AG09319 (cell line): ENCODE results near the gene NEDD4L.

Experiments used
- DNase-seq: peaks from one replicate; pipeline ENCODE4 v3.0.0-alpha.2; 2010; ENCODE audit warnings: low read depth; ENCODE audit errors: extremely low read depth
- TF ChIP-seq, protein P1 (sequence below): IDR thresholded peaks from 2 replicates; pipeline ENCODE4 v1.5.1; 2011; ENCODE audit warnings: low read depth, mild to moderate bottlenecking, inconsistent platforms, low read length, moderate library complexity

The NEDD4L gene

DNA sequence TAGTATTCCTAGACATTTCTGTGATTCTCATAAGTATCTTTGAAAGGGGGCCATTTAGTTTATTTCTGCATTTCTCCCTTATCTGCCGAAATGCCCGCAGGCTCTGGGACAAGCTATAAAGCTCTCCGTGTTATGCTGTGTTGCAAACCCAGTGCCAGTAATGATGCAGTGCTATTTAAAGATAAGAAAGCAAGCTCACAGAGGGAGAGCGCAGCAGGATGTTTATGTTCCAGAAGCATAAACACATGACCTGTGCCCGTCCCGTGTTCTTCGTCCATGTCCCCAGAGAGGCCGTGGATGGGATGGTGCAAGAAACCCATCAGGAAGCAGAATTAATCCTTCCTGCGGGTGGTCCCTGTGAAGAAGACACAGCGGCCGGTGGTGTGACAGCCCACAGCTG lies 99.4 kb downstream of the NEDD4L start:
- DNase-seq, result no peak
- TF ChIP-seq, protein P1, sequence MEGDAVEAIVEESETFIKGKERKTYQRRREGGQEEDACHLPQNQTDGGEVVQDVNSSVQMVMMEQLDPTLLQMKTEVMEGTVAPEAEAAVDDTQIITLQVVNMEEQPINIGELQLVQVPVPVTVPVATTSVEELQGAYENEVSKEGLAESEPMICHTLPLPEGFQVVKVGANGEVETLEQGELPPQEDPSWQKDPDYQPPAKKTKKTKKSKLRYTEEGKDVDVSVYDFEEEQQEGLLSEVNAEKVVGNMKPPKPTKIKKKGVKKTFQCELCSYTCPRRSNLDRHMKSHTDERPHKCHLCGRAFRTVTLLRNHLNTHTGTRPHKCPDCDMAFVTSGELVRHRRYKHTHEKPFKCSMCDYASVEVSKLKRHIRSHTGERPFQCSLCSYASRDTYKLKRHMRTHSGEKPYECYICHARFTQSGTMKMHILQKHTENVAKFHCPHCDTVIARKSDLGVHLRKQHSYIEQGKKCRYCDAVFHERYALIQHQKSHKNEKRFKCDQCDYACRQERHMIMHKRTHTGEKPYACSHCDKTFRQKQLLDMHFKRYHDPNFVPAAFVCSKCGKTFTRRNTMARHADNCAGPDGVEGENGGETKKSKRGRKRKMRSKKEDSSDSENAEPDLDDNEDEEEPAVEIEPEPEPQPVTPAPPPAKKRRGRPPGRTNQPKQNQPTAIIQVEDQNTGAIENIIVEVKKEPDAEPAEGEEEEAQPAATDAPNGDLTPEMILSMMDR, result no peak

DNA sequence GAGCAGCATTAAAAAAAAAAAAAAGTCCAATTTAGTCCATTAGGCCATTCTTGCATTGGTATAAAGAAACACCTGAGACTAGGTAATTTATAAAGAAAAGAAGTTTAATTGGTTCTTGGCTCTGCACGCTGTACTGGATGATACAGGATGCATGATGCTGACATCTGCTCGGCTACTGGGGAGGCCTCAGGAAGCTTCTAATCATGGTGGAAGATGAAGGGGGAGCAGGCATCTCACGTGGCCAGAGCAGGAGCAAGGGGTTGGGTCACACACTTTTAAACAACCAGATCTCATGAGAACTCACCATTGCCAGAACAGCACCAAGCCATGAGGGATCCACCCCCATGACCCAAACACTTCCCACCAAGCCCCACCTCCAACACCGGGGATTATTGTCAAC lies 100.1 kb downstream of the NEDD4L start:
- DNase-seq, result no peak
- TF ChIP-seq, protein P1, result no peak

DNA sequence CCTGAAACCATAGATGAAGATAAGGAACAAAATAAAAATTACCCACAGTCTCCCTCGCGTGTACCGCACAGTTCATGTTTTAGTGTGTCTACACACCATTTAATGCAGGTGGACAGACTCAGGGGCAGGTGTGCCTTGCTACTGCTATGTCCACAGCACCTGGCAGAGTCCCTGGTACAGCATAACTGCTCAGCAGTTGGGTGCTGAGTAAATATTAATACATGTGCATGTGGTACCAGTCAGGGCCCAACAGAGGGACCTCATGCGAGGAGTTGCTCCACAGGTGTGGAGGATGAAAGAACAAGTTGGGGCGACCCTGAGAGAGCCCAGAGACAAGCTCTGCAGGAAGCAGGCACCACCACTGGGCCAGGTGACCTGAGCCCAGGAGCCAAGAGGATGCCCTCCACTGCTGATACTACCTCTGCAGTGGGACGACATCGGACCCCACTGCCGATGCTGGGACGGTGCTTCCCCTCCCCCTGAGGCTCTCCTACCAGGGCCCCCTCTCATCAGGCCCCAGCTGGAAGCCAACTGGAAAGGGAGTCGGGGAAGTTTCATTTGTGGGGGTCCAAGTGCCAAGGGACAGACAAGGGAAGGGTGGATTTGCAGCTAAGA lies 100.8 kb downstream of the NEDD4L start:
- no peak for DNase-seq
- TF ChIP-seq, protein P1, result no peak

DNA sequence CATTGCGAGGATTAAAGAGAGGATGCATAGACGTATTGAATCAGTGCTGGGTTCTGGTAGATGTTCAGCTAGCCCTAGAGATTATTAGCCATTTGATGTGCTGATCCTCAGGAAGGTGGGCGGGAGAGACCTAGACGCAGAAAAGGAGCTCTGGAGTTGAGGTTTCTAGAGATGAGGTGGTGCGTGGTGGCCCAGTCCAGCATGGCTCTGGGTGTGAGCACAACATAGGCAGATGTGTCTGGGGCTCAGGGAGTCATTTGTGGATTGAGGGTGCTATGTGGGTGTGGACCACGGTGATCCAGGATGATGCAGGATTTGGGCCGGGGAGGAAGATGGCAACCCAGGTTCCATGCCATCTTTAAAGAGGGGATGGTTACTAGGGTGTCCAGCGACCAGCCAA lies 102.1 kb downstream of the NEDD4L start:
- TF ChIP-seq, protein P1, result no peak
- no peak for DNase-seq

DNA sequence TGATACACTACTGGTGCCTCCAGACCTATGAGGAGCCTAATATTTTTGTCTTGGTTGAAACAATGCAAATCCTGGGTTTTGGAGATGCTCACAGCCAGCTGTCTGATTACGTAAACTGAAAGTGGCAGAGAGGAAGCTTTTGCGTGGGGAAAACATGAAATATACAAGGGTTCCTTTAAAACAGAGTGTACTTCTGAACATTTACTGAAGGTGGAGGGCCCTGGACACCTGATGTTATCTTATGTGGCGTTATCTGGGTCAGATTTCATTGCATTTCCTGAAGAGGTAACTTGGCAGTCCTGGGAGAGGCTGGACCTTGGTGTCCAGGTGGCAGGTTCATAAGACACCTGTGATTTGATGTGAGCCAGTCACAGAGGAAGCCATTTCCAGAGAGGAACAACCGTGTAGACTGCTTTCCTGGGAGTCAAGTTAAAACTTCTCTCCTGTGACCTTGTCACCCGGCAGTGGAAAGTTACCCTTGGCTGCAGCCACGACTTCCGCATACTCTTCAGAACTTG lies 105.0 kb downstream of the NEDD4L start:
- DNase-seq, result no peak
- TF ChIP-seq, protein P1, result no peak

DNA sequence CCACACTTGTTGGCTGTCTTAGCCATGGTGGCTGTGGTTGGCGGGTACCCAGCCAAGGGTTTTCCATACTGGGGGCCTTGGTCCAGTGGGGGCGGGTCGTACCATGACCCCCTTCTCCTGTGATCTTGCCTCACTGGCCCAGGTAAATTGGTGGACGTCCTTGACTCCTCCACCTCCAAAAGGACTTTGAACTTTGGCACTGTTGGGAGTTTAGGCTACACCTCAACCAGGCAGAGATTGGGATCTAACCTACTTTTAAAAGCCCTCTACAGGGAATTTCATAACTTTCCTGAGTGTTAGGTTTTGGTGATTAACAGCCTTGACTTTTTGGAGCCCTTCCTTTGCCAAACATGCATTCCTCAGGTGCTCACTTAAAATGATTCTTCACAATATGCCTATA lies 106.7 kb downstream of the NEDD4L start:
- DNase-seq, result no peak
- TF ChIP-seq, protein P1, result no peak

DNA sequence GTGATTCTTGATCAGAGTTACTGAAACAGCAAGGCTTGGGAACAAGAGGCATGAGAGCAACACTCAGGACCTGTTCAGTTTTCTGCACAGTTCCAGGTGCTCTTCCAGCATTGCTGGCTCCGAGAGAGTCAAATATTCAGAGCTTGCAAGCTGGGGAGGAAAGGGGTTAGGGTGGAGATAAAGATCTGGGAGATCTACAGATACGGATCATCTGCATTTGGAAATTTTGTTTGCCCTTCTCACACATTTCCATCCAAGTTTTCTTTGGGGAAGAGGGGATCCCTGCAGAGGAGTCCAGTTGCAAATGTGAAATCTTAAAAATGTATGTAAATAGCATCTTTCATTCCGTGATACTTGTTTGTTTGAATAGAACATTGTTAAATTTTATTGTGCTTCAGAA lies 108.2 kb downstream of the NEDD4L start:
- TF ChIP-seq, protein P1, result no peak
- DNase-seq, result no peak
